HEK293 (cell line): ENCODE data around the gene MCM6.
A peak's percentile ranks its signal among the peaks of the same experiment; 100 is the strongest.

Experiments used
- CTCF ChIA-PET: fragments of 350-600 bp; formaldehyde crosslinking; extraction: SDS; loops from one replicate; lab custom pipeline; 2021; ENCODE audit warnings: antibody characterized with exemption; lab: Yijun Ruan, JAX
- POLR2A ChIA-PET: fragments of 300-600 bp; formaldehyde crosslinking; extraction: SDS; loops from one replicate; lab custom pipeline; 2020; ENCODE audit warnings: antibody characterized with exemption, inconsistent platforms; lab: Yijun Ruan, JAX
- H3K27ac ChIP-seq: fragments of 200-500 bp; sonication (Bioruptor generic); 2 replicates; pipeline ENCODE4 v1.5.1; 2014; ENCODE audit warnings: low read depth, low read length, control low read depth, inconsistent platforms; ENCODE audit errors: extremely low read depth
- H3K36me3 ChIP-seq, 2 experiments: fragments of 200-500 bp in 1 of 2; sonication (Bioruptor generic) in 1 of 2; 1 replicate in 1 of 2; 2 replicates in 1 of 2; pipeline ENCODE4 v1.5.1; 2014 to 2017; ENCODE audit warnings: inconsistent platforms in 2 of 2, low read length in 2 of 2; ENCODE audit not compliant: control insufficient read depth in 2 of 2, insufficient read depth in 1 of 2
- H3K4me1 ChIP-seq: fragments of 200-500 bp; sonication (Bioruptor generic); 2 replicates; pipeline ENCODE4 v1.5.1; 2014; ENCODE audit warnings: mild to moderate bottlenecking, low read length, inconsistent platforms; ENCODE audit not compliant: control insufficient read depth, insufficient read depth
- H3K4me3 ChIP-seq: 2 replicates; pipeline ENCODE4 v1.5.1; 2011; ENCODE audit warnings: low read depth, mild to moderate bottlenecking, control low read depth, low read length, moderate library complexity
- H3K9me3 ChIP-seq: fragments of 200-500 bp; sonication (Bioruptor generic); 2 replicates; pipeline ENCODE4 v1.5.1; 2014; ENCODE audit warnings: low read depth, low read length, inconsistent platforms; ENCODE audit not compliant: control insufficient read depth, insufficient read depth
- HIC1 ChIP-seq: fragments of 450-650 bp; formaldehyde crosslinking; IDR thresholded peaks from 2 replicates; pipeline ENCODE4 v1.5.1; 2016; ENCODE audit warnings: missing biosample characterization, missing genetic modification characterization
- HOXD13 ChIP-seq: sonication (generic); formaldehyde crosslinking; IDR thresholded peaks from 2 replicates; pipeline ENCODE4 v1.8.0; 2022; ENCODE audit warnings: missing genetic modification reagents, borderline replicate concordance
- MEIS1 ChIP-seq: sonication (generic); formaldehyde crosslinking; IDR thresholded peaks from 2 replicates; pipeline ENCODE4 v1.8.1; 2022; ENCODE audit warnings: missing genetic modification reagents, mild to moderate bottlenecking, borderline replicate concordance
- PRDM2 ChIP-seq: fragments of 450-650 bp; formaldehyde crosslinking; IDR thresholded peaks from 2 replicates; pipeline ENCODE4 v1.5.1; 2016; ENCODE audit warnings: missing biosample characterization, missing genetic modification characterization, borderline replicate concordance
- REST ChIP-seq: fragments of 450-650 bp; formaldehyde crosslinking; IDR thresholded peaks from 2 replicates; pipeline ENCODE4 v1.5.1; 2016; ENCODE audit warnings: missing biosample characterization, missing genetic modification characterization
- ZBTB17 ChIP-seq: fragments of 450-650 bp; formaldehyde crosslinking; IDR thresholded peaks from 2 replicates; pipeline ENCODE4 v1.5.1; 2016; ENCODE audit warnings: missing biosample characterization, missing genetic modification characterization
- ZFP41 ChIP-seq: fragments of 450-650 bp; formaldehyde crosslinking; IDR thresholded peaks from 2 replicates; pipeline ENCODE4 v1.5.1; 2016; ENCODE audit warnings: missing biosample characterization, missing genetic modification characterization, borderline replicate concordance
- ZNF10 ChIP-seq: fragments of 450-650 bp; formaldehyde crosslinking; IDR thresholded peaks from 2 replicates; pipeline ENCODE4 v1.5.1; 2017; ENCODE audit warnings: missing biosample characterization, missing genetic modification characterization
- ZNF280C ChIP-seq: fragments of 450-650 bp; formaldehyde crosslinking; IDR thresholded peaks from 2 replicates; pipeline ENCODE4 v1.5.1; 2016; ENCODE audit warnings: missing biosample characterization, missing genetic modification characterization
- ZNF335 ChIP-seq: fragments of 450-650 bp; formaldehyde crosslinking; conservative IDR thresholded peaks from 2 replicates; pipeline ENCODE4 v1.5.1; 2016; ENCODE audit warnings: missing biosample characterization, missing genetic modification characterization
- ZNF391 ChIP-seq: fragments of 450-650 bp; formaldehyde crosslinking; IDR thresholded peaks from 2 replicates; pipeline ENCODE4 v1.5.1; 2016; ENCODE audit warnings: low read depth, missing biosample characterization, missing genetic modification characterization, borderline replicate concordance
- ZNF548 ChIP-seq: fragments of 450-650 bp; formaldehyde crosslinking; IDR thresholded peaks from 2 replicates; pipeline ENCODE4 v1.5.1; 2016; ENCODE audit warnings: missing biosample characterization, missing genetic modification characterization
- ZNF580 ChIP-seq: fragments of 450-650 bp; formaldehyde crosslinking; IDR thresholded peaks from 2 replicates; pipeline ENCODE4 v1.5.1; 2016; ENCODE audit warnings: missing biosample characterization, missing genetic modification characterization
- ZNF600 ChIP-seq: fragments of 450-650 bp; formaldehyde crosslinking; IDR thresholded peaks from 2 replicates; pipeline ENCODE4 v1.5.1; 2016; ENCODE audit warnings: missing biosample characterization, missing genetic modification characterization
- ZNF626 ChIP-seq: fragments of 450-650 bp; sonication (Bioruptor Pico); formaldehyde crosslinking; IDR thresholded peaks from 2 replicates; pipeline ENCODE4 v1.5.1; 2018; ENCODE audit warnings: missing biosample characterization, missing genetic modification characterization, inconsistent platforms
- ZNF670 ChIP-seq: fragments of 450-650 bp; formaldehyde crosslinking; IDR thresholded peaks from 2 replicates; pipeline ENCODE4 v1.5.1; 2016; ENCODE audit warnings: missing biosample characterization, missing genetic modification characterization, low read depth
- ZNF843 ChIP-seq: fragments of 450-650 bp; formaldehyde crosslinking; IDR thresholded peaks from 2 replicates; pipeline ENCODE4 v1.5.1; 2016; ENCODE audit warnings: missing biosample characterization, missing genetic modification characterization

MCM6 gene

GRCh38 chr2:135876066-135876711, at the start of gene MCM6 (continued):
- 0 out of 2 replicates have a peak, but pooled peaks have one; percentile 16 for TF ChIP-seq ZNF335 (tag by site-specific recombination)
- peak; percentile 19; the same call in 1 of the 2 replicates for TF ChIP-seq ZNF843 (tag by site-specific recombination)
- no peak for TF ChIP-seq PRDM2 (tag by site-specific recombination)
- TF ChIP-seq MEIS1 (CRISPR knock-in tag) = peak; percentile 82; the same call in 1 of the 2 replicates
- no peak for TF ChIP-seq HIC1
- TF ChIP-seq ZNF600 (tag by site-specific recombination) = peak; percentile 34; the same call in 1 of the 2 replicates
- peak; percentile 91; the same call in 1 of the 2 replicates for TF ChIP-seq HOXD13 (CRISPR knock-in tag)
- TF ChIP-seq ZNF580 (tag by site-specific recombination) = no peak
- TF ChIP-seq ZBTB17 (tag by site-specific recombination) = peak; percentile 47; the same call in 1 of the 2 replicates
- no peak for TF ChIP-seq ZNF10 (tag by site-specific recombination)
- TF ChIP-seq ZNF280C (tag by site-specific recombination) = no peak

GRCh38 chr2:135925571-135925970, 49.3 kb upstream of the MCM6 start:
- Histone ChIP-seq H3K36me3 (peaks cover 28 to 45% of the 10 kb centered on the region in 2 experiments), H3K27ac (no peak overlapping the region), H3K4me3 (no peak overlapping the region), H3K4me1 (no peaks in the 10 kb centered on the region), H3K9me3 (no peaks in the 10 kb centered on the region)
- CTCF ChIA-PET = interaction anchor here (0.6 kb wide), 1 partner anchor 832 kb away, joined by 3 read pairs; no protein-coding TSS in a partner anchor
- TF ChIP-seq ZNF670 (tag by site-specific recombination) (no peak), REST (tag by site-specific recombination) (no peak), ZNF548 (tag by site-specific recombination) (no peak), ZFP41 (tag by site-specific recombination) (no peak), ZNF626 (tag by site-specific recombination) (no peak), ZNF391 (no peak)
- POLR2A ChIA-PET = no interaction called here
